GM23248 (cell line): ENCODE measurements around the gene MTPN.

Experiments used
- EZH2 ChIP-seq: fragments of 200-600 bp; sonication (generic); IDR thresholded peaks from 2 replicates; pipeline ENCODE4 v1.6.1; 2018; ENCODE audit warnings: antibody characterized with exemption, mild to moderate bottlenecking; ENCODE audit not compliant: insufficient read depth, poor library complexity, severe bottlenecking
- EZH2phosphoT487 ChIP-seq: fragments of 200-600 bp; sonication (generic); IDR thresholded peaks from 2 replicates; pipeline ENCODE4 v1.6.1; 2018; ENCODE audit warnings: antibody characterized with exemption, moderate library complexity, mild to moderate bottlenecking, low read depth; ENCODE audit not compliant: insufficient read depth

GRCh38 chr7:135919071-135919841, 57.9 kb downstream of the MTPN start:
- TF ChIP-seq EZH2 (no peak), EZH2phosphoT487 (no peak)
